Gastroesophageal sphincter (tissue), 4 donors: ENCODE results near the gene TMUB2. TPM values are rescaled to one million over a fixed set of nuclear protein-coding genes. Genes with fewer than 3 reads are reported as not detected.
"Not testable (repeated sequence)": the region's sequence is repeated elsewhere in the genome, so short reads cannot be mapped to it uniquely, and the experiment has no call there.

ENCODE experiments used
- ATAC-seq: fragments of 150-250 bp; one replicate; pipeline ENCODE4 v1.9.1; 2016; ENCODE audit warnings: mild to moderate bottlenecking, moderate library complexity
- H3K27ac ChIP-seq, 4 donors: fragments of 200-600 bp; sonication (generic) in 3 of 4; 1 replicate in 3 of 4; 2 replicates in 1 of 4; pipeline ENCODE4 v1.5.1; 2016 to 2019
- H3K27me3 ChIP-seq: fragments of 200-600 bp; sonication (generic); one replicate; pipeline ENCODE4 v1.5.1; 2019
- H3K36me3 ChIP-seq, 2 donors: fragments of 200-600 bp; sonication (generic); one replicate each; pipeline ENCODE4 v1.5.1; 2019; ENCODE audit warnings: control low read depth in 1 of 2
- H3K4me1 ChIP-seq, 3 donors: fragments of 200-600 bp; sonication (generic); 1 replicate in 2 of 3; 2 replicates in 1 of 3; pipeline ENCODE4 v1.5.1; 2016 to 2019; ENCODE audit warnings: control low read depth in 2 of 3
- H3K4me3 ChIP-seq, 2 donors: fragments of 200-600 bp; sonication (generic); one replicate each; pipeline ENCODE4 v1.5.1; 2019; ENCODE audit warnings: mild to moderate bottlenecking in 1 of 2, moderate library complexity in 1 of 2
- H3K9me3 ChIP-seq, 3 donors: fragments of 200-600 bp; sonication (generic); one replicate each; pipeline ENCODE4 v1.5.1; 2017 to 2019; ENCODE audit warnings: control low read depth in 2 of 3
- EP300 ChIP-seq: sonication (generic); formaldehyde crosslinking; IDR thresholded peaks from one replicate; pipeline ENCODE4 v1.6.1; 2017; ENCODE audit warnings: antibody characterized with exemption, mild to moderate bottlenecking
- POLR2A ChIP-seq, 2 donors: fragments of 450-650 bp; IDR thresholded peaks; one replicate each; pipeline ENCODE4 v1.6.1; 2017; ENCODE audit warnings: antibody characterized with exemption in 2 of 2, mild to moderate bottlenecking in 2 of 2, moderate library complexity in 1 of 2
- POLR2AphosphoS5 ChIP-seq: sonication (generic); formaldehyde crosslinking; IDR thresholded peaks from one replicate; pipeline ENCODE4 v1.6.1; 2017; ENCODE audit warnings: antibody characterized with exemption
- WGBS, 2 donors: methylation state at CpG; one replicate each; pipeline ENCODE4 v1.1.5; 2018; ENCODE audit warnings: low coverage in 1 of 2; 5-methylcytosine and 5-hydroxymethylcytosine counted together
- small RNA-seq, 4 donors: library from RNA; depleted of rRNA; stranded (forward); fragments of <200 nt; gene quantifications; one replicate each; pipeline ENCODE3, GENCODE V24; 2016
- total RNA-seq, 4 donors: library from RNA; depleted of rRNA; stranded (reverse); fragments of >200 nt; gene quantifications; one replicate each; pipeline ENCODE4 v1.1.0, GENCODE V29; 2016
- TF ChIP-seq, protein P1 (sequence below), 4 experiments: fragments of 200-600 bp in 2 of 4; fragments of 450-650 bp in 2 of 4; sonication (generic) in 1 of 4; IDR thresholded peaks; one replicate each; pipeline ENCODE4 v1.5.1; 2017 to 2019; ENCODE audit warnings: antibody characterized with exemption in 4 of 4, mild to moderate bottlenecking in 2 of 4, moderate library complexity in 2 of 4

Gene TMUB2
- total RNA-seq, 4 donors from 2014 or later, result 28.3 to 36.1 (median 29.8) TPM

DNA sequence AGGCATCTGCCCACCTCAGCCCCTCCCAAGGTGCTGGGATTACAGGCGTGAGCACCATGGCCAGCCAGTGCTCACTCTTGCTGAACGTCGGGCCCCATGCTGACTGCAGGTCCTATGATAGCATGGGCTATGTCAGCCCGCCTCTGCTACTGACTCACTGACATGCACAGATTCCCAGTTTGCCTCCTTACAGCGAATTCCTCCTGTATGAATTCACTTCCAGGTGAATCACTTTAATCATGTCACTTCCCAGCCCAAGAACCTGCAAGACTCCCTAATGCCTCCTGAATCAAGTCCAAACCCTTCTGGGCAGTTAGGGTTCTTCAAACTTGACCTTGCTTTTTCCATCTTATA is 48.8 kb downstream of the TMUB2 start:
- Histone ChIP-seq H3K27me3 (peaks cover 5% of the 10 kb centered on the region), H3K9me3 (no peaks in the 10 kb centered on the region), H3K36me3 (no peaks in the 10 kb centered on the region), H3K27ac (no peak overlapping the region), H3K4me3 (no peak overlapping the region), H3K4me1 (no peaks in the 10 kb centered on the region)
- TF ChIP-seq, protein P1, sequence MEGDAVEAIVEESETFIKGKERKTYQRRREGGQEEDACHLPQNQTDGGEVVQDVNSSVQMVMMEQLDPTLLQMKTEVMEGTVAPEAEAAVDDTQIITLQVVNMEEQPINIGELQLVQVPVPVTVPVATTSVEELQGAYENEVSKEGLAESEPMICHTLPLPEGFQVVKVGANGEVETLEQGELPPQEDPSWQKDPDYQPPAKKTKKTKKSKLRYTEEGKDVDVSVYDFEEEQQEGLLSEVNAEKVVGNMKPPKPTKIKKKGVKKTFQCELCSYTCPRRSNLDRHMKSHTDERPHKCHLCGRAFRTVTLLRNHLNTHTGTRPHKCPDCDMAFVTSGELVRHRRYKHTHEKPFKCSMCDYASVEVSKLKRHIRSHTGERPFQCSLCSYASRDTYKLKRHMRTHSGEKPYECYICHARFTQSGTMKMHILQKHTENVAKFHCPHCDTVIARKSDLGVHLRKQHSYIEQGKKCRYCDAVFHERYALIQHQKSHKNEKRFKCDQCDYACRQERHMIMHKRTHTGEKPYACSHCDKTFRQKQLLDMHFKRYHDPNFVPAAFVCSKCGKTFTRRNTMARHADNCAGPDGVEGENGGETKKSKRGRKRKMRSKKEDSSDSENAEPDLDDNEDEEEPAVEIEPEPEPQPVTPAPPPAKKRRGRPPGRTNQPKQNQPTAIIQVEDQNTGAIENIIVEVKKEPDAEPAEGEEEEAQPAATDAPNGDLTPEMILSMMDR (IDR thresholded peaks at IDR 0.05), result no peak
- TF ChIP-seq POLR2A (IDR thresholded peaks at IDR 0.05), result no peak
- no peak for TF ChIP-seq EP300
- no peak for TF ChIP-seq POLR2AphosphoS5
- no peak for ATAC-seq
- 73% methylated on average over 4 of the region's 5 CpGs; no CpG with 5 or more reads in 1 of the 2 donors for WGBS, 2 donors

DNA sequence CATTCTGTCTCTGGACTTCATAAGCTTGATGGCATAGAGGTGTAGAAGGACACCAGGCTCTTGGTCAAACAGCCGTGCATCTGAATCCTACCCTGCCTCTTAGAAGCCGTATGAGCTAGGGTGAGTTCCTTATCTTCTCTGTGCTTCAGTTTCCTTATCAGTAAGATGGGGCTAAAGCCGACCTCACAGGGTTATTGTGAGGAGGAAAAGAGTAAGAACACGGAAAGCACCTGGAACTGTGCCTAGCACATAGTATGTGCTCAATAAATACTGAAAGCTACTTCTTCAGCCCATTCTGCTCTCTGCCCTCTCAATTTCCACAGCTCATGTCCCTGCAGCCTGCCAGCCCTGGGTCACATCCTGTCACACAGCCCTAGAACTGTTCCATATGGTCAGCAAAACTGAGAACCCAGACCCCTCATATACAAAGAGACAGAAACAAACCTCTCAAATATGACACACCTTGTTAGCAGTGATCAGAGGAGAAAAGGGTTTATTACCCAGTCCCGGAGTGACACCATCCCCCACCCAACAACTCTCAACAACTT is 49.7 kb downstream of the TMUB2 start:
- H3K9me3 ChIP-seq, result no peaks in the 10 kb centered on the region
- 59 to 79% methylated on average over 5 of the region's 5 CpGs for WGBS, 2 donors
- no peak overlapping the region for H3K4me3 ChIP-seq
- no peaks in the 10 kb centered on the region for H3K4me1 ChIP-seq
- no peak overlapping the region for H3K27ac ChIP-seq
- H3K36me3 ChIP-seq, result no peaks in the 10 kb centered on the region
- TF ChIP-seq EP300 (no peak), POLR2AphosphoS5 (no peak), POLR2A (IDR thresholded peaks at IDR 0.05) (no peak)
- TF ChIP-seq, protein P1 (IDR thresholded peaks at IDR 0.05), result no peak
- H3K27me3 ChIP-seq, result peaks cover 5% of the 10 kb centered on the region
- no peak for ATAC-seq

DNA sequence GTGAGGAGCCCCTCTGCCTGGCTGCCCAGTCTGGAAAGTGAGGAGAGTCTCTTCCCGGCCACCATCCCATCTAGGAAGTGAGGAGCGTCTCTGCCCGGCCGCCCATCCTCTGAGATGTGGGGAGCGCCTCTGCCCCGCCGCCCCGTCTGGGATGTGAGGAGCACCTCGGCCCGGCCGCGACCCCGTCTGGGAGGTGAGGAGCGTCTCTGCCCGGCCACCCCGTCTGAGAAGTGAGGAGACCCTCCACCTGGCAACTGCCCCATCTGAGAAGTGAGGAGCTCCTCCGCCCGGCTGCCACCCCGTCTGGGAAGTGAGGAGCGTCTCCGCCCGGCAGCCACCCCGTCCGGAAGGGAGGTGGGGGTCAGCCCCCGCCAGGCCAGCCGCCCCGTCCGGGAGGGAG is 51.1 kb downstream of the TMUB2 start:
- not testable (repeated sequence) for H3K27ac ChIP-seq, H3K4me1 ChIP-seq, H3K36me3 ChIP-seq, H3K9me3 ChIP-seq, ATAC-seq, H3K27me3 ChIP-seq, H3K4me3 ChIP-seq
- WGBS, 2 donors, result no CpG with 5 or more reads among the region's 28 CpGs

DNA sequence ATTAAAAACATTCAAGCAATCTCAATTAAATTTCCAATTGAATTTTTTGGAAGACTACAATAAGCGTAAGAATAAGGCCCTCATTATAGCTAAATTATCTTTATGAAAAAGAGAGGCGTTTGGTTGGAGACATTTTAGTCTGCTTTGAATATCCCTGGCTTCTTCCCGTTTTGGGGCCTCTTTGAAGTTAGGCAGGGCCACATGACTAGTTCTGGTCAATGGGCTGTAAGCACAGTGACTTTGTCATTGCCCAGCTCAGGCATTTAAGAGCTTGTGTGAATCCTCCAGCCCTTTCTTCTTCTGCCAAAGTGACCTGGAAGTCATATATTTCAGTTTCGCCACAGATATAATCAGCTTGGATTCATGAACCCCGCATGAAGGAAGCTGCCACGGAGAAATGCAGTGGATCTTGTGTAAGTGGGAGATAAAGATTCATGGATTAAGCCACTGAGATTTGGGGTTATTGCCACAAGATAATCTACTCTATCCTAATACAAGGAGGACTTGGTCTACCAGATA is 54.4 kb downstream of the TMUB2 start:
- peaks cover 0 to 3% (median 0%) of the 10 kb centered on the region in 3 donors for H3K4me1 ChIP-seq
- no peaks in the 10 kb centered on the region for H3K9me3 ChIP-seq
- no peak overlapping the region for H3K27ac ChIP-seq
- WGBS, 2 donors, result 60 to 75% methylated on average over 3 to 6 of the region's 6 CpGs
- TF ChIP-seq, protein P1 (IDR thresholded peaks at IDR 0.05), result no peak
- no peak for TF ChIP-seq POLR2A (IDR thresholded peaks at IDR 0.05)
- no peak for TF ChIP-seq POLR2AphosphoS5
- TF ChIP-seq EP300, result no peak
- H3K27me3 ChIP-seq, result peaks cover 5% of the 10 kb centered on the region
- H3K4me3 ChIP-seq, result no peak overlapping the region
- no peaks in the 10 kb centered on the region for H3K36me3 ChIP-seq
- ATAC-seq, result no peak

Small RNAs within 50 kb of the gene (small RNA-seq; reads per million reads assigned to genes)
- gene MIR6782, result 0 reads per million in 4 donors

Other genes with a start within 250 kb of the TMUB2 start
- not detected for gene PPY, start 244.5 kb upstream of the TMUB2 start, total RNA-seq
- gene PYY, start 233.0 kb upstream of the TMUB2 start, total RNA-seq, result not detected
- gene NAGS, start 182.3 kb upstream of the TMUB2 start, total RNA-seq, result 1 to 10 TPM in 2 of 4 donors, under 1 TPM in 2; 0.62 to 3.0 (median 1.0) TPM
- gene TMEM101, start 172.0 kb upstream of the TMUB2 start, total RNA-seq, result 10 to 100 TPM; 27.6 to 39.8 (median 33.6) TPM
- gene LSM12, start 120.3 kb upstream of the TMUB2 start, total RNA-seq, result 10 to 100 TPM; 33.3 to 53.0 (median 41.1) TPM
- gene G6PC3, start 116.2 kb upstream of the TMUB2 start, total RNA-seq, result 10 to 100 TPM; 22.1 to 27.5 (median 26.2) TPM
- gene HDAC5, start 63.3 kb upstream of the TMUB2 start, total RNA-seq, result 100 to 1,000 TPM in 2 of 4 donors, 10 to 100 TPM in 2; 78.1 to 152 (median 112) TPM
- gene HROB, start 45.0 kb upstream of the TMUB2 start, total RNA-seq, result 1 to 10 TPM in 2 of 4 donors, under 1 TPM in 1, not detected in 1; 0.81 to 1.5 (median 1.3) TPM
- gene ASB16, start 16.3 kb upstream of the TMUB2 start, total RNA-seq, result 1 to 10 TPM; 1.8 to 6.9 (median 3.9) TPM
- gene ATXN7L3, start 12.9 kb downstream of the TMUB2 start, total RNA-seq, result 10 to 100 TPM; 33.2 to 63.0 (median 49.0) TPM
- gene UBTF, start 32.7 kb downstream of the TMUB2 start, total RNA-seq, result 10 to 100 TPM; 55.6 to 85.5 (median 60.4) TPM
- under 1 TPM in 3 of 4 donors, not detected in 1; 0.08 to 0.54 (median 0.45) TPM for gene SLC4A1, start 81.2 kb downstream of the TMUB2 start, total RNA-seq
- 1 to 10 TPM in 1 of 4 donors, under 1 TPM in 2, not detected in 1; 0.54 to 1.5 (median 0.69) TPM for gene RUNDC3A, start 121.6 kb downstream of the TMUB2 start, total RNA-seq
- gene SLC25A39, start 137.9 kb downstream of the TMUB2 start, total RNA-seq, result 10 to 100 TPM; 36.2 to 61.8 (median 49.2) TPM
- gene GRN, start 158.3 kb downstream of the TMUB2 start, total RNA-seq, result 100 to 1,000 TPM; 108 to 237 (median 182) TPM
- gene FAM171A2, start 176.9 kb downstream of the TMUB2 start, total RNA-seq, result 1 to 10 TPM in 2 of 4 donors, under 1 TPM in 1, not detected in 1; 0.50 to 3.0 (median 2.3) TPM
- gene ITGA2B, start 202.7 kb downstream of the TMUB2 start, total RNA-seq, result 1 to 10 TPM in 1 of 4 donors, under 1 TPM in 2, not detected in 1; 0.31 to 1.2 (median 0.45) TPM